SH-SY5Y (cell line): ENCODE measurements around the gene ZNF491.

Source experiments
- GATA2 ChIP-seq: IDR thresholded peaks from 2 replicates; pipeline ENCODE4 v1.6.1; 2011; ENCODE audit warnings: mild to moderate bottlenecking, low read depth, low read length
- GATA3 ChIP-seq: IDR thresholded peaks from 2 replicates; pipeline ENCODE4 v1.6.1; 2011; ENCODE audit warnings: low read depth, mild to moderate bottlenecking, low read length, moderate library complexity

- TF ChIP-seq GATA2 (no peak), GATA3 (no peak)
These were observed 45.4 kb downstream of the ZNF491 start for GRCh38 chr19:11843722-11844121.
